IPS-18a (cell line): ENCODE measurements around the gene ETNK1.

Experiments used
- H3K27ac ChIP-seq: one replicate; pipeline ENCODE4 v1.5.1; 2013; ENCODE audit warnings: low read length
- H3K27me3 ChIP-seq: one replicate; pipeline ENCODE4 v1.6.1; 2013; ENCODE audit warnings: mild to moderate bottlenecking, low read length; ENCODE audit not compliant: control insufficient read depth, insufficient read depth
- H3K36me3 ChIP-seq: one replicate; pipeline ENCODE4 v1.6.1; 2013; ENCODE audit warnings: low read depth, low read length; ENCODE audit not compliant: control insufficient read depth
- H3K4me1 ChIP-seq: one replicate; pipeline ENCODE4 v1.6.1; 2013; ENCODE audit warnings: low read depth, low read length; ENCODE audit not compliant: control insufficient read depth
- H3K4me3 ChIP-seq: one replicate; pipeline ENCODE4 v1.5.1; 2013; ENCODE audit warnings: low read length
- H3K9ac ChIP-seq: one replicate; pipeline ENCODE4 v1.6.1; 2013; ENCODE audit warnings: mild to moderate bottlenecking, low read length, moderate library complexity
- H3K9me3 ChIP-seq: one replicate; pipeline ENCODE4 v1.6.1; 2013; ENCODE audit warnings: low read depth, low read length; ENCODE audit not compliant: control insufficient read depth

The ETNK1 gene

DNA sequence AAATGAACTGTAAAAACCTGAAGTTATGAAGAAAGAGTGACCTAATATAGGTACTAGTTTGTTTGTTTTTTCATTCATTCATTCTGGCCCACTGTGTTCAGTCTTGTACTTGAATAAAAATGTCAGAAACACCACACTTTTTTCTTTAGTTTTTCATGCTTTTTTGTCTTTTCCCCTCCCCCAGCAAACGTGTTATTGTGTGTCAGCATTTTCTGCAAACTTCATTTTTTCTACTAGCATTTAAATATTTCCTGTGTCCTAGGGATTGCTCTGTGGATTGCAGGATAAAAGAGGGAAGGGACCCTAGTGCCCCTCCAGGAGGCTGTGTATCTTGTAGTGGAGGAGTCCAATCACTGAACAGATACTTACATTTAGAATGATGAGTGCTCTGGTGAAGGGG lies 42.2 kb downstream of the ETNK1 start:
- Histone ChIP-seq H3K4me3 (no peak overlapping the region), H3K36me3 (peaks cover 19% of the 10 kb centered on the region), H3K27ac (no peak overlapping the region), H3K9ac (no peak overlapping the region), H3K4me1 (no peaks in the 10 kb centered on the region), H3K27me3 (no peaks in the 10 kb centered on the region), H3K9me3 (no peaks in the 10 kb centered on the region)

DNA sequence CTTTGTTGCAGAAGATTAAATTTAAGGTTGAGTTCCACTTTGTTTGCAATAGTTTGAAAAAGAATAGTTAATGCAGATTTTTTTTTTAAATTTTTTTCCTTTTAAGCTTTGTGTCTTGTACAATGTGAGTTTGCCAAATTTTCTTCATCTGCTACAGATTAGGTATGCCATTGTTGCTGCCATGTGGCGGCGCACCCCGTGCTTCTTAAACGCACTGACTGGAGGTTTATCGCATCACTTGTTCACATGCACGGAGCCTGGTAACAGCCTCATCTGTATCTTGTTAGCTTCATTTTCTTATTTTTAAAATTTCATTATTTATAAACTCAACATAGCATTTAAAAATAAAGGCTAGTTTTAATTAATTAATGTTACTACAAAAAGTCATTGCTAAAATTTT lies 43.5 kb downstream of the ETNK1 start:
- Histone ChIP-seq H3K27me3 (no peaks in the 10 kb centered on the region), H3K4me1 (no peaks in the 10 kb centered on the region), H3K36me3 (peaks cover 29% of the 10 kb centered on the region), H3K27ac (no peak overlapping the region), H3K4me3 (no peak overlapping the region), H3K9ac (no peak overlapping the region), H3K9me3 (no peaks in the 10 kb centered on the region)

DNA sequence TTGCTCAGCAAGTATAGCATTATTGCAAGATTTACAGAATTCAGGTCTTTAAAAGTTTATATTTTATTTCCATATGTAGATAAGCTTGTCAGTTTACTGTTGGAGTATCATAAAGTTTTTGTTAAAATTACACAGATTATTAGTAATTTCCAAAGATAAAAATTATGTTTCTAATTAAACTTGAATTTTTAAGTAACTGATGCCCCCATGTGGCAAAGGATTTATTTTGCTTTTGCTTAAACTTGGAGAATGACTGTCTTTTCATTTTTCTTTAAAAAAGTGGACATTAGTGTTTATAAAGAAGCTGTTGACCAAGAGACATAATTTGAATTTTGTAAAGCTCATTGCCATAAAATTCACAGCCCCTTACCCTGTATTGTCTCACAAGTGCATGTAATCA lies 45.8 kb downstream of the ETNK1 start:
- peaks cover 37% of the 10 kb centered on the region for H3K36me3 ChIP-seq
- no peak overlapping the region for H3K9ac ChIP-seq
- no peaks in the 10 kb centered on the region for H3K9me3 ChIP-seq
- H3K27me3 ChIP-seq = no peaks in the 10 kb centered on the region
- H3K4me1 ChIP-seq = no peaks in the 10 kb centered on the region
- no peak overlapping the region for H3K4me3 ChIP-seq
- no peak overlapping the region for H3K27ac ChIP-seq

DNA sequence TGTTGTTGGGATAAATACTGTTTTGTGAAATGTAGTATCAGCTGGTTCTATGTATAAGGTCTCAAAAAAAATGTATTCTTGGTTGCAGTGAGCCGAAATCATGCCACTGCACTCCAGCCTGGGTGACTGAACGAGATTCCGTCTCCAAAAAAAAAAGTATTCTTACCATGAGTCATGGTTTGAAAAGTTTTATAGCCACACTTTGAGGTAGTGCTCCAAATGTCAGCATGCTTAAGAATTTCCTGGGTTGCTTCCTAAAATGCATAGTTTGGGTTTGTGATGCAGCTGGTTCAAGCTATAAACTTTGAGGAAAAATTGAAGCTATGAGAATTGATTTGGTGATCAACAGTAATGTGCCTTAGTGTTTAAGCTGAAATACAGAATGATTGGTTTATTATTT lies 48.0 kb downstream of the ETNK1 start:
- Histone ChIP-seq H3K27me3 (no peaks in the 10 kb centered on the region), H3K9me3 (no peaks in the 10 kb centered on the region), H3K4me1 (no peaks in the 10 kb centered on the region), H3K36me3 (peaks cover 31% of the 10 kb centered on the region), H3K27ac (no peak overlapping the region), H3K4me3 (no peak overlapping the region), H3K9ac (no peak overlapping the region)

GRCh38 chr12:22677781-22678574 lies 53.0 kb downstream of the ETNK1 start:
- H3K27ac ChIP-seq = no peak overlapping the region
- H3K4me1 ChIP-seq = no peaks in the 10 kb centered on the region
- peaks cover 52% of the 10 kb centered on the region for H3K36me3 ChIP-seq
- H3K27me3 ChIP-seq = no peaks in the 10 kb centered on the region
- H3K4me3 ChIP-seq = no peak overlapping the region
- no peaks in the 10 kb centered on the region for H3K9me3 ChIP-seq
- H3K9ac ChIP-seq = no peak overlapping the region

DNA sequence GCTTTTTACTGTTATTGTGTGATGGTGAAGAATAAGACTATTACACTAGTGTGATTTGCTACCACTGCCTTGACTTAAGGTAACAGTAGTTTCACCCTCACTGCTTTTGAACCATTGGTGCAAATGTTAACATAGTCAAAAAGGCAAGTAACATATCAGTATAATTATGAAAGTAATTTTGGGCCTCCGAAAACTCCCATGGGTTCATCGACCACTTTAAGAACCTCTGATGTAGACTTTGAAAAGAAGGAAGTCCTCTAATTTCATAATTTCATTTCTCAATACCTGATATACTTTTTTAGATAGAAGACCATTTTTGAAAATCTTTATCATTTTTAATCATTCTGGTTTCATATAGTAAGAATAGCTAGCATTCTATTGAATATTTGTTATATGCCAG lies 57.7 kb downstream of the ETNK1 start:
- no peak overlapping the region for H3K4me3 ChIP-seq
- no peak overlapping the region for H3K9ac ChIP-seq
- no peaks in the 10 kb centered on the region for H3K4me1 ChIP-seq
- no peaks in the 10 kb centered on the region for H3K27me3 ChIP-seq
- H3K9me3 ChIP-seq = no peaks in the 10 kb centered on the region
- peaks cover 53% of the 10 kb centered on the region for H3K36me3 ChIP-seq
- no peak overlapping the region for H3K27ac ChIP-seq

DNA sequence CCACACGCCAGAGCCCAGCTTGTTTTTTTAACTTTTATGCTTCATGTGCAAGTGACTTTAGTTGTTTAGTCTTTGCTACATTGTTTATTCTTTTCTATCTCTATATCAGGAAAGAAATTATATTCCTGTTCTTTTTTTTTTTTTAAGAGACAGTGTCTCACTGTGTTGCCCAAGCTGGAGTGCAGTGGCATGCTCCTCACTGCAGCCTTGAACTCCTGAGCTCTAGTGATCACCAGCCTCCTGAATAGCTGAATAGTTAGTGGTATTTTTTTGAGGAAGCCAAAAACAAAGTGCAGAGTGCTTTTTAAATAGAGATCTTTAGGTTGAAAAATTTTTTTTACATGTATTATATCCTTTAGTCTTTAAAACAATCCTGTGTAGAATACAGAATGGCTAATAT lies 58.2 kb downstream of the ETNK1 start:
- Histone ChIP-seq H3K4me3 (no peak overlapping the region), H3K36me3 (peaks cover 51% of the 10 kb centered on the region), H3K9ac (no peak overlapping the region), H3K27me3 (no peaks in the 10 kb centered on the region), H3K27ac (no peak overlapping the region), H3K4me1 (no peaks in the 10 kb centered on the region), H3K9me3 (no peaks in the 10 kb centered on the region)

DNA sequence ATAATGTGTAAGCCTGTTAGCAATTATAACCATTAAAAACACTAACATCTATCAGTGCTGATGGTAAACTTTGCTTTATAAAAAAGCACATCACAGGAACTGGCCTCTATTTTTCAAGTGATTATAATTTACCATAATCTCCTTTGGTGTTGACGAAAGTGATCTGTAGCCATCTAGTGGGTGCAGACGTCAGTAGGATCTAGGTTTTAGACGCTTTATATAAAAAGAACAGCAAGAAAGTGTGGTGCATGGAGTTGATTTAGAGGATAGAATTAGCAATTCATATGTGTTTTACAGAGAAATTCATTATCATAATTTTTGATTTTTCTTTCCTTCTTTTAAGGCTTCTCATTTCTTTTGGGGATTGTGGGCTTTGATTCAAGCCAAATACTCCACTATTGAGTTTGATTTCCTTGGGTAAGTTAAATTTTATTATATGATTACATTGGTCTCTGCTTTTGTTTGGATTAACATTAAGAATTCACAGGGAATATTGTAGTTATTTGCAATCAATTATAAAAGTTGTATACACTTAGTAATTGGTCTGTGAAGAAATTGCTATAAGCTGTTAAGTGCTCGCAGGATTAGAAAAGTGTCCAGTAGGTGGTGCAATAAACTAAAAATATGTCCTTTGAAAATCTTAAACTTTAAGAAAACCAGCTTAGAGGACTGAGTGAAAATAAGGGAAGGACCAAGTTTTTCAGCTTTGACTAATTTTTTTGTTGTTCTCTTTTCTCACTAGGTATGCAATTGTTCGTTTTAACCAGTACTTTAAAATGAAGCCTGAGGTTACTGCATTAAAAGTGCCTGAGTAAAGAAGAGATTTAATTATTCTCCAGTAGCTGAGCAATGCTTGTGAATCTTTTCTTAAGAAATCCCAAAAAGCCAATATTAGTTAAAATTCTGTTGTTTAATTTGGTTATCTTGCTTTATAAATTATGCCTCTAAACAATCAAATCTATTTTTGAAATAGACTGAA lies 59.5 kb downstream of the ETNK1 start:
- Histone ChIP-seq H3K27ac (no peak overlapping the region), H3K9ac (no peak overlapping the region), H3K27me3 (no peaks in the 10 kb centered on the region), H3K4me1 (no peaks in the 10 kb centered on the region), H3K4me3 (no peak overlapping the region), H3K36me3 (peaks cover 38% of the 10 kb centered on the region), H3K9me3 (no peaks in the 10 kb centered on the region)

DNA sequence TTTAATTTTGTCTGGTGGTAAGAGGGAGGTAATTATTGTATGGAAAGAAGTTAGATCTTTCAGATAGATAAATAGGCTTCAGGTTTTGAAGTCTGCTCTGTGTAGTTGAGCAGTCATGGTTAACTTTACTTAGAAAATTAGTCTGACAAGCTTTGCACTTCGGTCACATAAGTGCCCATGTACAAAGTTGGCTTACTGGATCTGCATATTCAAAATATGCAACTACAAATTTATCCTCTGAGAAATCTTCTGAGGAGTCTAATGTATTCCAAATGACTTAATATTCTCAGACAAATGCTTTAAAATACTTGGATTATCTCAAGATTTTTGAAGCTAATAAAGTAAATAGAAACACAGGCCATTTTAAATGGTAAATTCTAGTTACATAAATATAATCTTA lies 61.2 kb downstream of the ETNK1 start:
- H3K4me3 ChIP-seq = no peak overlapping the region
- H3K9ac ChIP-seq = no peak overlapping the region
- H3K27ac ChIP-seq = no peak overlapping the region
- H3K36me3 ChIP-seq = peaks cover 28% of the 10 kb centered on the region
- no peaks in the 10 kb centered on the region for H3K27me3 ChIP-seq
- H3K4me1 ChIP-seq = no peaks in the 10 kb centered on the region
- H3K9me3 ChIP-seq = no peaks in the 10 kb centered on the region

DNA sequence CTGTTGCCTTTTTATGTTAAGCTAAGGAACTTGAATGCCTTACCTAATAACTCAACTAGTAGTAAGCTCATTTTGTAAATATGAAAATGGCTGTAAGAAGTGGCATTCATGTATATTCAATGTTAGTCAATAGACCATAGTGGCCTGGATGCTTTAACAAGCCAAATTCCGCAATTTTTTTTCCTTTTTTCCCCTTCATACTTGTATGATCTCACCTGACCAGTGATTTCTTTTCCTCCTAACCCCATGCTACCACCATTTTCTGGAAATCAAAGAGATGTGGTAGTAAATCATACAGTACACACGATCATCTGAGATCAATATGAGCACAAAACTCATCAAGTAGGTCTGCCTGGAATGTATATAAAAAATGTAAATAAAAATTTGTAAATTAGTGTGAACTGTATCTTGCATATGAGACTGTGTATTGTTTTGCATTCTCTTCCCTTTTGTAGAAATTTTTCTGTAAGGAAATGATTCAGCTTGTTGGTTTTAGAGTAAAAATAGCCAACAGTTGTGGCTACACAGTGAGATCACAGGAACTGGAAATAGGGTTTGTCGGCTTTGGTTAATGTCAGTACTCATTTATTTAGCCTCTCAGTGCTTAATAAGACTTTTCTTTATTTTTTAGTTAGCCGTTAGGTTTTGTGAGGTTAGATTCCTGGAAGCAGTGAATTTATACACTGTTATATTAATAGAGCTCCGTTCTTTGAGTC lies 62.5 kb downstream of the ETNK1 start:
- Histone ChIP-seq H3K27ac (no peak overlapping the region), H3K36me3 (peaks cover 22% of the 10 kb centered on the region), H3K4me3 (no peak overlapping the region), H3K9ac (no peak overlapping the region), H3K9me3 (no peaks in the 10 kb centered on the region), H3K4me1 (no peaks in the 10 kb centered on the region), H3K27me3 (no peaks in the 10 kb centered on the region)

DNA sequence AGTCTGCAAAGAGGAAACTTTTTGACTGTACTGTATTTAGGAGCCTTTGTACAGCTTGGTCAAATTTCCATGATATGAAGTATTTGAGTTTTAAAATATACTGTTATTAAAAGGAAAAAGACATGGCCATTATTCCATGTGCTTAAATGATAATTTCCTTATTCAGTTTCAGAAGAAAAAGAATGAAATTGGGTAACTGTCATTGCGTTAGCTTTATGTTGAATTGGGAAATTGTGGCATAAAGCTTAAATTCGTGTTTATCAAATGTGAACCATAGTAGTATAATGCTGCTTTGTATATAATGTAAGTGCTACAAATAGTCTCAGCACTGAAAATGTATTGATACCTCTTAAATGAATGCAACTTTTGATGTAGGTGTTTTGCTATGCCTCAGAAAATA lies 64.9 kb downstream of the ETNK1 start:
- H3K27ac ChIP-seq = no peak overlapping the region
- no peaks in the 10 kb centered on the region for H3K4me1 ChIP-seq
- H3K9ac ChIP-seq = no peak overlapping the region
- peaks cover 16% of the 10 kb centered on the region for H3K36me3 ChIP-seq
- H3K4me3 ChIP-seq = no peak overlapping the region
- H3K27me3 ChIP-seq = no peaks in the 10 kb centered on the region
- no peaks in the 10 kb centered on the region for H3K9me3 ChIP-seq
